Neutrophil (primary cell): Measurements from ENCODE around the gene ING2.

Experiments used
- H3K27ac ChIP-seq: fragments of 200-600 bp; sonication (generic); 2 replicates; pipeline ENCODE4 v1.5.1; 2016; ENCODE audit warnings: mild to moderate bottlenecking, moderate library complexity
- H3K27me3 ChIP-seq: fragments of 200-600 bp; sonication (generic); 2 replicates; pipeline ENCODE4 v1.6.0; 2016; ENCODE audit warnings: mild to moderate bottlenecking
- H3K36me3 ChIP-seq: fragments of 200-600 bp; sonication (generic); 2 replicates; pipeline ENCODE4 v1.5.1; 2017
- H3K4me1 ChIP-seq, 2 experiments: fragments of 200-600 bp in 1 of 2; sonication (generic) in 1 of 2; 1 replicate in 1 of 2; 2 replicates in 1 of 2; pipeline versions ENCODE4 v1.5.1 to v1.6.1; 2013 to 2016; ENCODE audit warnings: low read depth in 1 of 2, low read length in 1 of 2, mild to moderate bottlenecking in 1 of 2, moderate library complexity in 1 of 2; ENCODE audit not compliant: control insufficient read depth in 1 of 2, insufficient read depth in 1 of 2
- H3K4me3 ChIP-seq, 2 experiments: fragments of 200-600 bp in 1 of 2; sonication (generic) in 1 of 2; 1 replicate in 1 of 2; 2 replicates in 1 of 2; pipeline ENCODE4 v1.5.1; 2013 to 2016; ENCODE audit warnings: low read depth in 1 of 2, low read length in 1 of 2, mild to moderate bottlenecking in 1 of 2, moderate library complexity in 1 of 2
- H3K9me3 ChIP-seq: fragments of 200-600 bp; sonication (generic); 2 replicates; pipeline ENCODE4 v1.5.1; 2016
- TF ChIP-seq, protein P1 (sequence below): fragments of 200-600 bp; sonication (generic); IDR thresholded peaks from 2 replicates; pipeline ENCODE4 v1.5.1; 2016; ENCODE audit warnings: antibody characterized with exemption

ING2 gene

DNA sequence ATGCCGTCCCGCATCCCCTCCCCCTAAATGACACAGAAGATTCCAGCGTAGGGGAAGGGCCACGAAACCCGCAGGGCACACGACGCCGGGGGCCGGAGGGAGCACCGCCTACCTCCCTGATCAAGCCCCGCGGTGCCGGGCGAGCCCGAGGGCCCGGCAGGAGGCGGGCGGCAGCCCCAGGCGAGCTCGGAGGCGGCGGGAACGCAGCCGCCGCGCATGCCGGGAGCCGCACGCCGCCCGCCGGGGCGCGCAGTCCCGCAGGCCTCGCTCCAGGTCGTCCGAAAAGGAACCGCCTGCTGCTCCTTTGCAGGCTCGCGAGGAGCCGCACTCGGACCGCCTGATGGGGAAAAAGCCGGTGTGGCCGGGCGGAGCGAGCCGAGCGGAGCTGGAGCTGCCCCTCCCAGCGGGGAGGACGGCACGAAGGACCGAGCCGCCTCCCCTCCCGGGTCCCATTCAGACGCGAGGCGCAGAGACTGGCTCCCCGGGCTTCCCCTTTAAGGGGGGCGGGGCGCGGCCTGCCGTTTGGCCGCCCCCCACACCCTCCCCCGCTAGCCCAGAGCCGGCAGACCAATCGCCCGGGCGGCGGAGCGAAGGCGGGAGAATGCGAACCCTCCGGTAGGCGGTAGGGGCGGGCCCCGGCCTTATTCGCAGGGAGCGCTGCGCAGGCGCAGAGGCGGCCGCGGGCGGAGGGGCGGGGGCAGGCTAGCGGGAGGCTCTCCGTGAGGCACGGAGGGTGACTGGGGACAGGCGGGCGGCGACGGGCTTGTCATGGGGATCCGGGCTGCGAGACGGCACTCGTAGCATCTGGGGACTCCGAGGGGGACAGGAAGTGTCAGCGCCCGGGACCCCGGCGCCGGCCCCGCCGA lies 561 bp upstream of the ING2 start:
- H3K27ac ChIP-seq: peak overlapping the region; percentile 96
- no peaks in the 10 kb centered on the region for H3K36me3 ChIP-seq
- H3K4me3 ChIP-seq: peak overlapping the region; percentile 98 to 100
- H3K27me3 ChIP-seq: no peaks in the 10 kb centered on the region
- TF ChIP-seq, protein P1, sequence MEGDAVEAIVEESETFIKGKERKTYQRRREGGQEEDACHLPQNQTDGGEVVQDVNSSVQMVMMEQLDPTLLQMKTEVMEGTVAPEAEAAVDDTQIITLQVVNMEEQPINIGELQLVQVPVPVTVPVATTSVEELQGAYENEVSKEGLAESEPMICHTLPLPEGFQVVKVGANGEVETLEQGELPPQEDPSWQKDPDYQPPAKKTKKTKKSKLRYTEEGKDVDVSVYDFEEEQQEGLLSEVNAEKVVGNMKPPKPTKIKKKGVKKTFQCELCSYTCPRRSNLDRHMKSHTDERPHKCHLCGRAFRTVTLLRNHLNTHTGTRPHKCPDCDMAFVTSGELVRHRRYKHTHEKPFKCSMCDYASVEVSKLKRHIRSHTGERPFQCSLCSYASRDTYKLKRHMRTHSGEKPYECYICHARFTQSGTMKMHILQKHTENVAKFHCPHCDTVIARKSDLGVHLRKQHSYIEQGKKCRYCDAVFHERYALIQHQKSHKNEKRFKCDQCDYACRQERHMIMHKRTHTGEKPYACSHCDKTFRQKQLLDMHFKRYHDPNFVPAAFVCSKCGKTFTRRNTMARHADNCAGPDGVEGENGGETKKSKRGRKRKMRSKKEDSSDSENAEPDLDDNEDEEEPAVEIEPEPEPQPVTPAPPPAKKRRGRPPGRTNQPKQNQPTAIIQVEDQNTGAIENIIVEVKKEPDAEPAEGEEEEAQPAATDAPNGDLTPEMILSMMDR: peak; percentile 53
- peaks cover 19 to 22% of the 10 kb centered on the region in 2 experiments for H3K4me1 ChIP-seq
- H3K9me3 ChIP-seq: no peaks in the 10 kb centered on the region

DNA sequence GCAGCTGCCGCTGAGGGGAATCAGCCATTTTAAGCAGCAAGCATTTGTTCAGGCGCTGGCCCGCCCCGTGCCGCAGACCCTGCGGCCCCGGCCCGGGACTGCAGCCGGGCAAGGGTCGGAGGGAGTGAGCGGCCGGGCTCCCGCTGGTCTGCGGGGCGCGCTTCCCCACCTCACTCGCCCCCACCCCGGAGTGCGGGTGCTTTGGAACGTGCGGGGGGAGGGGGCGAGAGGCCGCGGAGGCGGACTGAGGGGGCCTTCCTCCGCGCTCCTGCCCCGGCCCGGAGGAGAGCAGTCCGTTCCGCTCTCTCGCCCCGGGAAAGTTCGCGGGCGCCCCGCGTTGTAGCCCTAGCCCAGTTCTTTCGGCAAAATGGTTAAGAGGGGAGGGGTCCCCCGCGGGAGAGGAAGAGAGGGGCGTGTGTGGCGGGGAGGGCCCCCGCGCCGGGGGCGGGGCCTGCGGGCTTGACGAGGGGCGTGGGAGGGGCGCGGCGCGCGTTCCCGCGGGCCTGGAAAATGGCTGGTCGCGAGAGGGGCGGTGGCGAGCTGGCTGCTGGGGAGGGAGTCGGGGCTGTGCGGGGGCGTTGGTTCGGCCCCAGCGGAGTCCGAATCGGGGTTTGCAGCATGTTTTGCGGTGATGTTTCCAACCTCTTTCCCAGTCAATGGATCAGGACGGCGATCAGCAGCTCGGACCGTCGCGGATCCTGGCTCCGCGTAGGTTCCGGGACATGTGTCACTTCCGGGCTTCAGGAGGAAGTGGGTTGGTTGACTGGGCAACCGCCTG lies 942 bp downstream of the ING2 start:
- Histone ChIP-seq H3K4me1 (peaks cover 25 to 26% of the 10 kb centered on the region in 2 experiments), H3K36me3 (peaks cover 3% of the 10 kb centered on the region), H3K4me3 (peak overlapping the region; percentile 98 to 100), H3K27me3 (no peaks in the 10 kb centered on the region), H3K9me3 (no peaks in the 10 kb centered on the region), H3K27ac (peak overlapping the region; percentile 96)
- TF ChIP-seq, protein P1: peak; percentile 18

DNA sequence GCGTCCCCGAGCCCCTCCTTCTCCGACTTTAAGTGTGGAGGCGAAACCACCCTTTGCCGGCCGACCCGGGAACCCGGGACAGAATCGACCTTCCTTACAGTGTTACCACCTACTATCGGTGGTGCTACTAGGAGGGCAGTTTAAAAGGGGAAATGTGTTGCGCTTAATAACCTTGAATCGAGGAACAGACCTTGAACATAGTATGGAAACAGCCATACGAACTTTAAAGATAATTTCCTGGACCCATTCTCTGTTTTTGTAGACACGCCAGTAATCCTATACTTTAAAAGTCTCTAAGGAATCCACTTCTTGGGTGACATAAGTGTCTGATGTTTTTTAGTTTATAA lies 1.5 kb downstream of the ING2 start:
- TF ChIP-seq, protein P1: no peak
- Histone ChIP-seq H3K27me3 (no peaks in the 10 kb centered on the region), H3K27ac (peak overlapping the region; percentile 96), H3K4me3 (peak overlapping the region; percentile 98 to 100), H3K4me1 (peaks cover 29 to 31% of the 10 kb centered on the region in 2 experiments), H3K36me3 (peaks cover 9% of the 10 kb centered on the region), H3K9me3 (no peaks in the 10 kb centered on the region)

DNA sequence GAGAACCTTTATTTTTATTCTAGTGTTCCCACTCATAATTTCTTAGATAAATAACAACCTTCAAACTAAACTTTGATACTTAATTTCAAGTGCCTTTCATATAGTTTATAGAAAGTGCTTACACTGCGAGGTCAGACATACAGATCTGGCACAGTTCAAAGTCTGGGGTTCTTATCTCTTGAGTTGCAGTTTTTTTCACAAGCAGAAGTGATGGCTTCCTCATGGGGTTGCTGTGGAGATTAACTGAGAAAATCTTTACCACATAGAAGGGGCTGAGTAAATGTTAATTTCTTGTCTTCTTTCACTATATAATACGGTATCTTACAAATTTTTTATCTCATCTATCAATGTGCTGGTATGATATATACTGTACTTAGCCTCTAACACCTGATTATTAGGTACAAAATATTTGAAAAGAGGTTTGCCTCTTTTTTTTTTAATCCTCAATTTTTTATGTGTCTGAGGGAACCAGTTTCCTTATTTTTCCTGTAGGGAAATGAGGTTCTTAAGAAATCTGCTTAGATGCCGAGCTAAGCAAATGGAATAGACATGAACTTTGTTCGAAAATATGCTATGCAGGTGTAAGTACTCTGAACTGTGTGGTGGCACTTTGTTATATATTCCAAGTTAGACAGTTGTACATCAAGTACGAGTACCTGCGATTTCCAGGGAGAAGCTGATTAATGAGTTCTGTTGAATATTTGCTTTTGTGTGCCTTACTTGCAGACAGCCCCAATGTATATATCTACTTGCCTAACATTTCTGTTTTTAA lies 3.3 kb downstream of the ING2 start:
- H3K4me1 ChIP-seq: peaks cover 24% of the 10 kb centered on the region in 2 experiments
- H3K9me3 ChIP-seq: no peaks in the 10 kb centered on the region
- H3K27me3 ChIP-seq: no peaks in the 10 kb centered on the region
- no peak overlapping the region for H3K4me3 ChIP-seq
- TF ChIP-seq, protein P1: no peak
- H3K36me3 ChIP-seq: peaks cover 16% of the 10 kb centered on the region
- H3K27ac ChIP-seq: peak overlapping the region; percentile 23

DNA sequence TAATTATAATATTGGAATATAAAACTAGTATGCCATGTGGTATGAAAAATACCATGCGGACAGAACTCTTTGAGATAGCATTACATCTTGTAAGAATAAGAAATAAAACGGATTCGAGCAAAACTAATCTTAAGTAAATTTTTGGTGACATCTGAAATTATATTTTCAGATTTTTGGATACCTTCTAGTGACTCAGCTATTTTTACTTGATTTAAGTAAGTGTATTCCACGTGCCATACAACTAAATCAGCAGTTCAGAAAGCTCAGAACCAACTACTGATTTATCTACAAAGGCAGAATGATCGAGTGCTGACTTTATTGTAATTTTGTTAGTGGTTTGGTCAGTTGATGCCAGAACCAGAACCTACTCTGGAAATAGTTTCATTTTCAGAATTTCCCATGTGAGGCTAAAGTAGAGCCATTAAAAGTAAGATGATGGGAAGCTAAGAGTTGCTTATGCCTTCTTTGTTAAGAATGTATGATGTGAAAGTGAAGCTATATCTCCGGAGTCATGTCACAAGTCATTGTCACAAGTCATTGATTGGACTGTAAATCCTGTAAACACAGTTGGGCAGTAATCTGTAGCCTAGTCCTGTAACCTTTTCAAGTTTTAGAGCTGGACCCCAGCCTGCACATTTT lies 4.0 kb downstream of the ING2 start:
- H3K9me3 ChIP-seq: no peaks in the 10 kb centered on the region
- H3K27ac ChIP-seq: no peak overlapping the region
- TF ChIP-seq, protein P1: no peak
- no peaks in the 10 kb centered on the region for H3K27me3 ChIP-seq
- H3K4me1 ChIP-seq: peaks cover 17% of the 10 kb centered on the region in 2 experiments
- H3K4me3 ChIP-seq: no peak overlapping the region
- peaks cover 16% of the 10 kb centered on the region for H3K36me3 ChIP-seq
